ENCODE data around the gene CDH24.

Gene CDH24

GRCh38 chr14:23025151-23025814, 32.0 kb downstream of the CDH24 start:
- in situ Hi-C loops (cut with MboI; ENCODE audit: low sequenced_read_pairs, unreplicated experiment) = no loop called here

GRCh38 chr14:23024612-23025075, 32.7 kb downstream of the CDH24 start:
- in situ Hi-C loops (cut with MboI; ENCODE audit: low sequenced_read_pairs, unreplicated experiment) = no loop called here
- no peak for TF ChIP-seq CTCF (IDR thresholded peaks at IDR 0.05; ENCODE audit: borderline replicate concordance, control extremely low read depth, extremely low read depth, insufficient read depth, missing control alignments)
- DNase-seq (ENCODE audit: low spot score) = no peak

More at GRCh38 chr14:23025151-23025814, 32.0 kb downstream of the CDH24 start:
- DNase-seq (ENCODE audit: low spot score) = no peak
- TF ChIP-seq CTCF (IDR thresholded peaks at IDR 0.05; ENCODE audit: borderline replicate concordance, control extremely low read depth, extremely low read depth, insufficient read depth, missing control alignments) = no peak

GRCh38 chr14:23023795-23024152, 33.5 kb downstream of the CDH24 start:
- in situ Hi-C loops (cut with MboI; ENCODE audit: low sequenced_read_pairs, unreplicated experiment) = no loop called here
- TF ChIP-seq CTCF (IDR thresholded peaks at IDR 0.05; ENCODE audit: borderline replicate concordance, control extremely low read depth, extremely low read depth, insufficient read depth, missing control alignments) = no peak
- DNase-seq (ENCODE audit: low spot score) = no peak

GRCh38 chr14:23023022-23023794, 34.1 kb downstream of the CDH24 start:
- DNase-seq (ENCODE audit: low spot score) = no peak
- in situ Hi-C loops (cut with MboI; ENCODE audit: low sequenced_read_pairs, unreplicated experiment) = no loop called here

GRCh38 chr14:23021889-23022442, 35.4 kb downstream of the CDH24 start:
- no peak for TF ChIP-seq CTCF (IDR thresholded peaks at IDR 0.05; ENCODE audit: borderline replicate concordance, control extremely low read depth, extremely low read depth, insufficient read depth, missing control alignments)
- DNase-seq (ENCODE audit: low spot score) = no peak
- in situ Hi-C loops (cut with MboI; ENCODE audit: low sequenced_read_pairs, unreplicated experiment) = no loop called here

More at GRCh38 chr14:23023022-23023794, 34.1 kb downstream of the CDH24 start:
- no peak for TF ChIP-seq CTCF (IDR thresholded peaks at IDR 0.05; ENCODE audit: borderline replicate concordance, control extremely low read depth, extremely low read depth, insufficient read depth, missing control alignments)

GRCh38 chr14:23021434-23021833, 35.9 kb downstream of the CDH24 start:
- in situ Hi-C loops (cut with MboI; ENCODE audit: low sequenced_read_pairs, unreplicated experiment) = no loop called here
- DNase-seq (ENCODE audit: low spot score) = no peak
- no peak for TF ChIP-seq CTCF (IDR thresholded peaks at IDR 0.05; ENCODE audit: borderline replicate concordance, control extremely low read depth, extremely low read depth, insufficient read depth, missing control alignments)

All from GM13976 (cell line).